SIG-M5 treated with dmso at 0.1 percent for 504 hours (cell line): ENCODE results near the gene PRDX6.
"Not testable (repeated sequence)": the region's sequence is repeated elsewhere in the genome, so short reads cannot be mapped to it uniquely, and the experiment has no call there.

Experiments
- DNase-seq: peaks from one replicate; lab custom pipeline; 2025; ENCODE audit not compliant: unreplicated experiment; lab: John Stamatoyannopoulos, UW

Gene PRDX6

DNA sequence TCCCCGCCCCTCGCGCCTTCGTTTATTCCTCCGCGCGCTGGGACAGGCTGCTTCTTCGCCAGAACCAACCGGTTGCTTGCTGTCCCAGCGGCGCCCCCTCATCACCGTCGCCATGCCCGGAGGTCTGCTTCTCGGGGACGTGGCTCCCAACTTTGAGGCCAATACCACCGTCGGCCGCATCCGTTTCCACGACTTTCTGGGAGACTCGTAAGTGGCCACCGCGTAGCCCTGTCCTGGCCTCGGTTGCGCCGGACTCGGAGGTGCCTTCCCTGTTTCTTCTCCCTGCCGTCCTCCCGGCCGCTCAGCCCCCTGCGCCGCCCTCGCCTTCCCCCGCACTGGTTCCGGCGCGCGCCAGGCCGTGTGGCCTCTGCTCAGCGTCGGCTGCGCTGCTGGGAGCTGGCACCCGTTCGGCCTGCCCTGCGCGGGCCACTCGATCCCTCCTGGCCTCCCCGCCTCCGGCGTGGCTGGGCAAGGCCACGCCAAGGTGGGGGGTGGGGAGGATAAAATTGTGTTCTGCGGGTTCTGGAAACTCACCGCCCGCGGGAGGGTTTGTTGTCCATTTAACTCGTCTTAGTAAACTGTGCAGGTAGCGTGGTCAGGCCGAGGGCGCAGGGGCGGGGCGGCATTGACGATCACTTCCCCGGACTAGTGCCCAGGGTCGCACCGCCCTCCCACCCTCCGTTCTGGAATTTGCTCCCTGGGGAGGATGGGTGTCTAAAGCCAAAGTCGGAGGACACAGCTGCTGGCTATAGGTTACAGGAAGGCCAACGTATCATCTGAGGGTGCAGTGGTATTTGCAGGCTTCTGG is at the start of gene PRDX6:
PRDX6 (plus strand) TSS at position 50 of the 808 bp plus-strand sequence; CDS start at position 113, 63 bp downstream.
- DNase-seq, result peak; percentile 96

DNA sequence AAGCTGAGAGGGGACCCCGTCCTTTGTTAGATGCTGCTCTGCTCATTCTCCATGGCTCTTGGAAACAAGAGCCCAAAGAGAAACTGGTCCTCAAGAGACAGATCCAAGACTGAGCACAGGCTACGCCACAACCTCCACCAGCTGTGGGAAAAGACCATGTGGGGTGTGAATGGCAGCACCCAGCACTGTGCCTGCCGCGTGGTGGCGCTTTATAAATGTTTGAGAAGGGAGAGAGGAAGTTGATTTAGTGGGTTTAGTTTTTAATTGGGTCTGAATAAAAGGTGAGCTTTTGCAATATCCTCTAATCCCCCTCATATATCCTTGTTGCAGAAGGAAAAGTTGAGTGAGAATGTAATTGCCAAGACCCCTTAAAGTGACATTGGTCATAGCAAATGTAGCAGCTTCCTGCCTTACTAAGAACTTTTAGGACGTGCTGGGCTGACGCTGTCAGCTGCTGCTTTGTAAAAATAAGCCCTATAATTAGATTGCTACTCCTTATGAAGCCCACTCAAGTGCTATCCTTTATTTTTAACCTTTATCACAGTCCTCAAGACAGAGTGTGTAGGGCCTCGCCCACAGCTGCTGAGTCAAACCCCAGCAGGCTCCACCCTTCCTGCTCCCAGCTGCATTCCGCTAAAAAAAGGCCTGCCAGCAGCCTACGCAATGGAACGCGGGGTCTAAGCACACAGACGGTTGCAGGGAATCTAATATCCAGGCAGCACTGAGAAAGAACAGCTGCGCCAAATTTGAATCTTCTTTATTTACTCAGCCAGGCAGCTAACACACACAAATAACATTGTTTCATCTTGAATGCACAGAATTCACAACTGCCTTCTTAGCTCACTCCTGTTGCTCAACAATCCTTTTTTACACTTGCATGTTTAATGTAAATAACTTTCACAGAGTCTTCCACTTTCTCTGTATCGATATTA is 47.4 kb upstream of the PRDX6 start:
- peak; percentile 93 for DNase-seq

GRCh38 chr1:173430677-173431303 is 46.3 kb upstream of the PRDX6 start:
- DNase-seq, result no peak

- peak; percentile 84 for DNase-seq
Observed at GRCh38 chr1:173431304-173432045, 45.7 kb upstream of the PRDX6 start.

- DNase-seq, result no peak
Observed at GRCh38 chr1:173432331-173432730, 44.8 kb upstream of the PRDX6 start.

DNA sequence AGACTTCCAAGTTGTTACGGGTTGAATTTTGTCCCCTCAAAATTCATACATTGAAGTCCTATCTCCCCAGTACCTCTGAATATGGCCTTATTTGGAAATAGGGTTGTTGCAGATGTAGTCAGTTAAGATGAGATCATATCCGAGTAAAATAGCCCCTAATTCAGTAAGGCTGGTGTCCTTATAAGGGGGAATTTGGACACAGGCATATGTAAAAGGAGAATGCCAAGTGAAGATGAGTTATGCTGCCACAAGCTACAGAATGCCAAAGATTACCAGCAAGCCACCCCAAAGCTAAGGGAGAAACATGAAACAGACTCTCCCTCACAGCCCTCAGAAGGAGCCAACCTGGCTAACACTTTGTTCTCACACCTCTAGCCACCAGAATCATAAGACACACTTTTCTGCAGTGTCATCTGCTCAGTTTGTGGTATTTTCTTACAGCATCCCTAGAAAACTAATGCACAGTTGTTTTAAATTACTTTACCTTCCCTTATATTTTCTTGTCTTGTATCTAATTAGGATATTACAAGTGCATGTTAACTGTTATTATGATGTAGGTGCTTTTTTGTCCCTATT is 43.3 kb upstream of the PRDX6 start:
- DNase-seq, result no peak

DNA sequence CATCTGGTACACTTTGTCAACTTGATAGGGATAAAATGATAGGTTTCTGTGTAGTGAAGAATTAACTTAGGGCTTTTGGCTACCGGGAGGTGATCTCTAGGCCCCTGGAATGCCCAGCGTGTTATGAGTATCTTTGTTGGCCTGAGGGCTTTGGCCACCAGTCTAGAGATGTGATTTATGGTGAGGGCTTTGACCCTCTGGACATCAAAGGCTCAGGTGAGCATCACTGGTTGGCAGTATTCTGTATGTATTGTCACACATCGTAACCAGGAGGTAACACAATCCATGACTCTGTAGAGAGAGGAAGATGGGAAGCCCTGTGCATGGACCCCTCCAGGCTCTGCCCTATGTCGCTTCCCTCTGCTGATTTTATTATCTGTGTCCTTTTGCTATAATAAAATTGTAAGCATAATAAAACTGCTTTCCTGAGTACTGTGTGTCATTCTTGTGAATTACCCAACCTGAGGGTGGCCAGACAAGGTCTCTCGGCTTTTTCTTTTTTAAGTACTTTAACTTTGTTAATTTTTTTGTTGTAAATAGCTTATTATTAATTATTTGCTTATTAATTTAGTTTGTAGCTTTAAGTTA is 40.2 kb upstream of the PRDX6 start:
- DNase-seq, result no peak

DNA sequence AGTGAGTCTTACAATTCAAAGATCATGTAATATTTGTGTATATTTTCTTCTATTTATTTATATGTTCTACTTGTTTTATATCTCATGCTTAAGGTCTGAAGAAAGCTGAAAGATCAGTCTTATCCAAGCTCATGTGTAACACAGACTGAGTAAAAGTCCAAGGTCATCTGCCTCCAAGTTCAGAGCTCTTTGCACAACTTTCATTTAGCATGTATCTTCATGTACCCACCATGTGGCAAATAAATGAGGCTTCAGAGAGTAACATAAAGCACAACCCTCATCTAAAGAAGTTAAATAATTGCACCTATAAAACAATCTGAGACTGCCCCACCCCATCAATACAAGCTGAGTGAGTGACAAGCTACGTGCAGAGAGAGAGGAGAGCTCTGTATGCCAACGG is 38.5 kb upstream of the PRDX6 start:
- DNase-seq, result no peak

DNA sequence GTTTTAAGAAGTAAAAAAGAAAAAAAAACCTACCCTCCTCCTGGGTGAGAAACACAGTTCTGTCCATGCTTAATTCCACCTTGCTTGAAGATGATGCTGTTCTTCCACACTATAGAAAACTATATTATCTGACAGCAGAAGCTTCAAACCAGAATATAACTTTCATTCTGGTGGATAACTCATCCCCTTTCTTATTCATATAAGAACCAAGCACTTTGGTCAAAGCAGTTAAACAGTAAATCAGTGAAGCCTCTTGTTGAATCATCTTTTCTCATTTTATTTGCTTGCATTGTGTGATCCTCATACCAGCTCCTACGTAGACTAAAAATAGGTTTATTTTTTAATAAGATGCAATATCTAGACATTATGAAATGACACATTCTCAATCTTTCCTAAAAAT is 36.7 kb upstream of the PRDX6 start:
- no peak for DNase-seq

- no peak for DNase-seq
Observed at GRCh38 chr1:173444757-173445156, 32.4 kb upstream of the PRDX6 start.

DNA sequence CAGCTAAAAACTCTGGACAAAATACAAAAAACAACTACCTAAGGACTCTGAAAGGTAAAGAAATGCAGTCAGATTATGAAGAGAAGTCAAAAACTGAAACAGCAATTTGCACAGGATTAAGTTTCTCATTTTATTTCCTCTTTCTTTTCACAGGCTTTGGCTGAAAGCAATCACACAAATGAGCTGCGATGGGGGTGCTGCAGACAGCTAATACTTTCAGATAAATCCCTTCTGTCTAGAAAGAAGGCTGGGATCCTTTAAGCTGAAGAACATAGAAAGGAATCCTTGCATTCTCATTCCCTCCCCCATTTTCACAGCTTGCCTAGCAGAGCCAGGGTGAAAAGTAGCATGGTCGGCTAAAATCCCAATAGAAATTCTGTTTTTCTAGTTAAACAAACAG is 32.0 kb upstream of the PRDX6 start:
- no peak for DNase-seq

- DNase-seq, result no peak
Observed at GRCh38 chr1:173445656-173446055, 31.5 kb upstream of the PRDX6 start.

DNA sequence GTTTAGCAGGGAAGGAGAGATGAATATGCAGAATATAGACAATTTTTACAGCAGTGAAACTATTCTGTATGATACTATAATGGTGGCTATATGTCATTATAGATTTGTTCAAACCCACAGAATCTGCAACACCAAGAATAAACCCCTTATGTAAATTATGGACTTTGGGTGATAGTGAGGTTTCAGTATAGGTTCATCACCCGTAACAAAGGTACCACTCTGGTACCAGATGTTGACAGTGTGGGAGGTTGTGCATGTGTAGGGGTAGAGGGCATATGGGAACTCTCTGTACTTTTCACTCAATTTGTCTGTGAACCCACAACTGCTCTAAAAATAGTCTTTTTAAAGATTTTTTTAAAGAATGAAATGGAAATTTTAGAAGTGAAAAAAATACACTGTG is 29.9 kb upstream of the PRDX6 start:
- DNase-seq, result no peak

DNA sequence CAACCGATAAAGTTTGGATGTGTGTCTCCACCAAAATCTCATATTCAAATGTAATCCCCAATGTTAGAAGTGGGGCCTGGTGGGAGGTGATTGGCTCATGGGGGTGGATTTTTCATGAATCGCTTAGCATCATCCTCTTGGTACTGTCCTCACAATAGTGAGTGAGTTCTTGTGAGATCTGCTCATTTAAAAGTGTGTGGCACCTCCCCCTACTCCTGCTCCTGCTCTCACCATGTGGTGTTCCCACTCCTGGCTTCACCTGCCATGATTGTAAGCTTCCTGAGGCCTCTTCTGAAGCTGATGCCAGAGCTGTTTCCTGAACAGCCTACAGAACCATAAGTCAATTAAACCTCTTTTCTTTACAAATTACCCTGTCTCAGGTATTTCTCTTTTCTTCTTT is 28.2 kb upstream of the PRDX6 start:
- DNase-seq, result no peak

- no peak for DNase-seq
Observed at GRCh38 chr1:173451981-173452380, 25.2 kb upstream of the PRDX6 start.

DNA sequence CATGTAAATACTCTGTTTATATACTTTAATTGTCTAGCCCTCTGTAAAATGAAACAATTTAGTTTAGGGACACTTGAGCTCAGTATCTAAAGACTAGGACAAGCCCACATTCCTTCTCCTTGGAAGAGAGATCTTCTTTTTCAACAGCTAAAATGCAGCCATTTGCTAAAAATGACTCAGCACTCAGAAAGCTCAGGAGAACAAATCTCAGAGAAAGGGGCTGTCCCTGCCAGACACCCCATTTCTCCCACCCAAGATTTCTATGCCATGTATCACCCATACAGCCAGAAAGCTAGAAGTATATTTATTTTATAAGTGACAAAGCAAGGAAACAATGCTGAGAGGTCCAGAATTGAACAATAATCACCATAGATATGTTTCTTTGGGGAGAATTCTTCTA is 23.2 kb upstream of the PRDX6 start:
- no peak for DNase-seq

DNA sequence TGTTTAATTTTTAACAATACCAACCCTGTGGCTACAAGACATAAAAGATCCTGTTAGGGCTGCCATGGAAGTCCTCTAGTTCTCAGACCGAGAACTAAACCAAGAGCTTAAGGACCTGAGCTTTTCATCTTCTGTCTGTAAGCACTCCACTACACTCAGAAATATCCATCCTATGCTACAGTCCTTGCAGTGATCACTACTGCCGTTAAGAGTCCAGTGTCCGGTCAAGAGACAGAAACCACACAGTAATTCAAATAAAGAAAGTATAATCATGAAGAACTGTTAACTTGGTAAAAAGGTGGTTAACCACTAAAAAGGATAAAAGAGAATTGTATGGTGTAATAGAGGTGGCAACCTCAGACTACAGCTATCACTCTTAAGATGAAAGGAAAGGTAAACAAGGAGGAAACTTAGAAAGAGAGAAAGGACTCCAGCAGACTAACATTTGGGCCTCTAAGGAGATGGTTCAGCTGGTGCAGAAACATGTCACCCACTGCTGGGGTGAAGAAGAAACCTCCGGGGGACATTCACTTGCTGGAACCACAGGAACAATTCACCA is 22.1 kb upstream of the PRDX6 start:
- DNase-seq, result no peak

DNA sequence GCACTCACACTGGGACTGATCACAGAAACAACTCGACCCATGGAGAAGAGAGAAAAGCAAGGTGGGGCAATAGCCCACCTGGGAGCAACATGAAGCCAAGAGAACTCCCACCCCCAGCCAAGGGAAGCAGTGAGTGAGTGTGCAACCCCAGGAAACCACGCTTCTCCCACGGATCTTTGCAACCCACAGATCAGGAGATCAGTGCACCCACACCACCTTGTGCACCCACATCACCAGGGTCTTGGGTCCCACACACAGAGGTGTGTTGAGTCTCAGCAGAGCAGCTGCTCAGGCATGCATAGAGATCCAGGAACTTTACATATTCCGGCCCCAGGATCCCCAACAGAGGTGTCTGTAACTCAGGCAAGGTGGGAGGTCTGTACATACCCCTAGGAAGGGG is 17.2 kb upstream of the PRDX6 start:
- no peak for DNase-seq

DNA sequence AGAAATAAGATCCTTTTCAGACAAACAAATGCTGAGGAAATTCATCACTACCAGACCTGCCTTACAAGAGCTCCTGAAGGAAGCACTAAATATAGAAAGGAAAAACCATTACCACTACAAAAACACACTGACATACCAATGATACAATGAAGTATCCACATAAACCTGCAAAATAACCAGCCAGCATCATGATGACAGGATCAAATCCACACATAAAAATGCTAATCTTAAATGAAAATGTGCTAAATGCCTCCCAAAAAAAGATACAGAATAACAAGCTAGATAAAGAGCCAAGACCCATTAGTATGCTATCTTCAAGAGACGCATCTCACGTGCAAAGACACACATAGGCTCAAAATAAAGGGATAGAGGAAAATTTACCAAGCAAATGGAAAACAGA is 14.5 kb upstream of the PRDX6 start:
- DNase-seq, result not testable (repeated sequence)

- DNase-seq, result not testable (repeated sequence)
Observed at GRCh38 chr1:173464185-173464584, 12.9 kb upstream of the PRDX6 start.
